ENCODE measurements around the gene SERPIND1.

- TF ChIP-seq, protein P1, sequence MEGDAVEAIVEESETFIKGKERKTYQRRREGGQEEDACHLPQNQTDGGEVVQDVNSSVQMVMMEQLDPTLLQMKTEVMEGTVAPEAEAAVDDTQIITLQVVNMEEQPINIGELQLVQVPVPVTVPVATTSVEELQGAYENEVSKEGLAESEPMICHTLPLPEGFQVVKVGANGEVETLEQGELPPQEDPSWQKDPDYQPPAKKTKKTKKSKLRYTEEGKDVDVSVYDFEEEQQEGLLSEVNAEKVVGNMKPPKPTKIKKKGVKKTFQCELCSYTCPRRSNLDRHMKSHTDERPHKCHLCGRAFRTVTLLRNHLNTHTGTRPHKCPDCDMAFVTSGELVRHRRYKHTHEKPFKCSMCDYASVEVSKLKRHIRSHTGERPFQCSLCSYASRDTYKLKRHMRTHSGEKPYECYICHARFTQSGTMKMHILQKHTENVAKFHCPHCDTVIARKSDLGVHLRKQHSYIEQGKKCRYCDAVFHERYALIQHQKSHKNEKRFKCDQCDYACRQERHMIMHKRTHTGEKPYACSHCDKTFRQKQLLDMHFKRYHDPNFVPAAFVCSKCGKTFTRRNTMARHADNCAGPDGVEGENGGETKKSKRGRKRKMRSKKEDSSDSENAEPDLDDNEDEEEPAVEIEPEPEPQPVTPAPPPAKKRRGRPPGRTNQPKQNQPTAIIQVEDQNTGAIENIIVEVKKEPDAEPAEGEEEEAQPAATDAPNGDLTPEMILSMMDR (IDR thresholded peaks at IDR 0.05): no peak
- TF ChIP-seq EP300 (IDR thresholded peaks at IDR 0.05): no peak
- no peak for TF ChIP-seq POLR2A (IDR thresholded peaks at IDR 0.05)
- no peak for TF ChIP-seq POLR2AphosphoS5 (IDR thresholded peaks at IDR 0.05)
Measured at GRCh38 chr22:20762233-20762796, 11.6 kb upstream of the SERPIND1 start.

All from upper lobe of left lung (tissue), 4 donors.